GM23248 (cell line): ENCODE measurements around the gene MAML2. TPM values are rescaled to one million over a fixed set of nuclear protein-coding genes. Genes with fewer than 3 reads are reported as not detected.

Experiments used
- DNase-seq: peaks from one replicate; pipeline ENCODE4 v3.0.0-alpha.2; 2015
- H2AFZ ChIP-seq: fragments of 200-600 bp; sonication (generic); 2 replicates; pipeline ENCODE4 v1.6.1; 2016; ENCODE audit warnings: antibody characterized with exemption
- H3F3A ChIP-seq: fragments of 200-600 bp; sonication (generic); 2 replicates; pipeline ENCODE4 v1.6.1; 2016; ENCODE audit warnings: mild to moderate bottlenecking, antibody characterized with exemption, mixed run types; ENCODE audit not compliant: insufficient read depth
- H3K27ac ChIP-seq: fragments of 200-600 bp; sonication (generic); 2 replicates; pipeline ENCODE4 v1.5.1; 2016; ENCODE audit warnings: mild to moderate bottlenecking
- H3K27me3 ChIP-seq: fragments of 200-600 bp; sonication (generic); replicated peaks from 2 replicates; pipeline ENCODE4 v1.6.1; 2016; ENCODE audit warnings: mild to moderate bottlenecking; ENCODE audit not compliant: insufficient read depth
- H3K36me3 ChIP-seq: fragments of 200-600 bp; sonication (generic); 2 replicates; pipeline ENCODE4 v1.6.1; 2016; ENCODE audit warnings: low read depth, mild to moderate bottlenecking
- H3K4me1 ChIP-seq: fragments of 200-600 bp; sonication (generic); 2 replicates; pipeline ENCODE4 v1.6.1; 2016; ENCODE audit warnings: mild to moderate bottlenecking; ENCODE audit not compliant: insufficient read depth
- H3K4me2 ChIP-seq: fragments of 200-600 bp; sonication (generic); one replicate; pipeline ENCODE4 v1.6.1; 2016; ENCODE audit warnings: mild to moderate bottlenecking; ENCODE audit not compliant: unreplicated experiment
- H3K4me3 ChIP-seq: fragments of 200-600 bp; sonication (generic); 2 replicates; pipeline ENCODE4 v1.5.1; 2016; ENCODE audit warnings: mild to moderate bottlenecking
- H3K79me2 ChIP-seq: fragments of 200-600 bp; sonication (generic); 2 replicates; pipeline ENCODE4 v1.6.1; 2016; ENCODE audit warnings: mild to moderate bottlenecking; ENCODE audit not compliant: insufficient read depth
- H3K9ac ChIP-seq: fragments of 200-600 bp; sonication (generic); 2 replicates; pipeline ENCODE4 v1.6.1; 2016; ENCODE audit warnings: mild to moderate bottlenecking
- H3K9me2 ChIP-seq: fragments of 200-600 bp; sonication (generic); 2 replicates; pipeline ENCODE4 v1.6.1; 2016; ENCODE audit warnings: mixed run types, mild to moderate bottlenecking, moderate library complexity; ENCODE audit not compliant: insufficient read depth
- H3K9me3 ChIP-seq: fragments of 200-600 bp; sonication (generic); one replicate; pipeline ENCODE4 v1.6.1; 2017; ENCODE audit warnings: low read depth
- H4K20me1 ChIP-seq: fragments of 200-600 bp; sonication (generic); 2 replicates; pipeline ENCODE4 v1.6.0; 2016; ENCODE audit not compliant: insufficient read depth
- EZH2 ChIP-seq: fragments of 200-600 bp; sonication (generic); IDR thresholded peaks from 2 replicates; pipeline ENCODE4 v1.6.1; 2018; ENCODE audit warnings: antibody characterized with exemption, mild to moderate bottlenecking; ENCODE audit not compliant: insufficient read depth, poor library complexity, severe bottlenecking
- EZH2phosphoT487 ChIP-seq: fragments of 200-600 bp; sonication (generic); IDR thresholded peaks from 2 replicates; pipeline ENCODE4 v1.6.1; 2018; ENCODE audit warnings: antibody characterized with exemption, moderate library complexity, mild to moderate bottlenecking, low read depth; ENCODE audit not compliant: insufficient read depth
- WGBS, 2 experiments: methylation state at CpG; one replicate each; pipeline ENCODE4 v1.1.6; 2015 to 2017; ENCODE audit warnings: low lambda C conversion rate in 2 of 2, low coverage in 1 of 2; ENCODE audit errors: missing lambda C conversion rate in 2 of 2; 5-methylcytosine and 5-hydroxymethylcytosine counted together
- in situ Hi-C: fragments of 300-500 bp; cut with MboI; formaldehyde crosslinking; loops from 2 replicates; pipeline ENCODE4 v1.15.0; 2020
- polyA plus RNA-seq: library from polyadenylated mRNA; unstranded; fragments of >200 nt; fragmentation: Nextera tagmentation; extraction: Ambion mirVana; gene quantifications from 2 replicates; pipeline ENCODE4 v1.2.1, GENCODE V29; 2016
- total RNA-seq: library from RNA; depleted of rRNA; stranded (reverse); fragments of >200 nt; shearing (Covaris generic); gene quantifications from 2 replicates; pipeline ENCODE4 v1.2.3, GENCODE V29; 2014; rRNA removed

The MAML2 gene
- 22.1 and 23.7 TPM in 2 replicates for total RNA-seq
- polyA plus RNA-seq: 6.8 and 7.4 TPM in 2 replicates

DNA sequence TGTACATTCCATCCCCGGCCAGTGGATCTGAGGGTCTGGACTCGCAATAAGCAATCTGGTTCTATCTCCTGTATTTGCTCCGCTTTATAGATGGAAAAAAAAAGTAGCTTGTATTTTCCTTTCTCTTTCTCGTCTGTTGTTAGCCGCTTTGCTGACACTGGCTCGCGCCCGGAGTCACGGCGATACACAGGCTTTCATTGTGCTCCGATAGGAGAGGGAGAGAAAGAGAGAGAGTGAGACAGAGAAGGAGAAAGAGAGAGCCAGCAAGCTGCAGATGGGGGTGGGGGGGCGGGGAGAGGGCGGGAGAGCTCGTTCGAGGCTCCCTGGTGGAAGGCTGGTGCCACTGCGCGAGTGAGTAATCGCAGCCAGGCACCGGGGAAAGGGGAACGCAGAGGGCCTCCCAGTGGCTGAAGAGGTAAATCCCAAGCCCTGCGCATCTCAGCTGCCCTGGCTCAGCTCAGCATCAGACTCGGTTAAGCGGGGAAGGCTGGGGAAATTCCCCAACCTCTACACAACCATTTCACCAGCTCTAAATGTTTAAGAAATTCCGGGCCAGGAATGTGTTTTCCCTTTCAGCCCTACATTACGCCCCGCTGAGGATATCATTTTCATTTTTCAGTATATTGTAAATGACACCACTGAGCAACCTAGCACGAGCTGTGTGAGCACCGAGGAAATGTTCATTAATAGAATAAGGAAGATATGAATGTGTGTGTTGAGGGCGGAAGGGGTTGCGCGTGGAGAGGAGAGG is at the start of gene MAML2:
TSS of gene MAML2 (minus strand) at position 235 of the 751 bp plus-strand sequence. CDS start 1,300 bp downstream, outside the sequence.
- TF ChIP-seq EZH2phosphoT487 (no peak), EZH2 (no peak)
- Histone ChIP-seq H2AFZ (peak within 1 kb of the TSS; percentile 81), H4K20me1 (no peaks in the 10 kb centered on the region), H3K27ac (peak within 1 kb of the TSS; percentile 80), H3K9ac (peak within 1 kb of the TSS; percentile 95), H3K9me2 (no peaks in the 10 kb centered on the region), H3K4me2 (peak within 1 kb of the TSS; percentile 97), H3F3A (peaks cover 40% of the 10 kb centered on the region), H3K27me3 (no peaks in the 10 kb centered on the region), H3K36me3 (no peaks in the 10 kb centered on the region), H3K79me2 (peaks cover 49% of the 10 kb centered on the region), H3K4me3 (peak within 1 kb of the TSS; percentile 100), H3K4me1 (peaks cover 26% of the 10 kb centered on the region), H3K9me3 (no peaks in the 10 kb centered on the region)
- in situ Hi-C loops: loop anchor here (10.0 kb wide), 1 partner anchor 288 kb away; no protein-coding TSS in a partner anchor
- DNase-seq: peak; percentile 98
- 14 to 20% methylated on average over 22 to 31 of the region's 31 CpGs for WGBS, 2 experiments

DNA sequence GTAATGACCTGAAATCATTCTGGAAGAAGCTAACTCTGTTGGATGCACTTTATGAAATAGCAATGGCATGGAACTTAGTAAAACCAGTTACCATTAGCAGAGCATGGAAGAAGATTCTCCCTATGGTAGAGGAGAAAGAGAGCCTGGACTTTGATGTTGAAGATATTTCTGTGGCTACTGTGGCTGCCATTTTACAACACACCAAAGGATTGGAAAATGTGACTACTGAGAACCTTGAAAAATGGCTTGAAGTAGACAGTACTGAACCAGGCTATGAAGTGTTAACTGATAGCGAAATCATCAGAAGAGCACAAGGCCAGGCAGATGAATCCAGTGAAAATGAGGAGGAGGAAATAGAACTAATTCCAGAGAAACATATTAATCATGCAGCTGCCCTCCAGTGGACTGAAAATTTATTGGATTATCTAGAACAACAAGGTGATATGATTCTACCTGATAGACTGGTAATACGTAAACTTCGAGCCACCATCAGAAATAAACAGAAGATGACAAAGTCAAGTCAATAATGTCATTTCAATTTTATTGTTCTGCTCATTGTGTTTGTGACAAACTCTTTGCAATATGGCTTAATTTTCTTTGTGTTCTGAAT is 48.8 kb upstream of the MAML2 start:
- 99 to 100% methylated on average over 3 of the region's 3 CpGs for WGBS, 2 experiments
- Histone ChIP-seq H3K79me2 (peaks cover 81% of the 10 kb centered on the region), H2AFZ (no peak overlapping the region)

DNA sequence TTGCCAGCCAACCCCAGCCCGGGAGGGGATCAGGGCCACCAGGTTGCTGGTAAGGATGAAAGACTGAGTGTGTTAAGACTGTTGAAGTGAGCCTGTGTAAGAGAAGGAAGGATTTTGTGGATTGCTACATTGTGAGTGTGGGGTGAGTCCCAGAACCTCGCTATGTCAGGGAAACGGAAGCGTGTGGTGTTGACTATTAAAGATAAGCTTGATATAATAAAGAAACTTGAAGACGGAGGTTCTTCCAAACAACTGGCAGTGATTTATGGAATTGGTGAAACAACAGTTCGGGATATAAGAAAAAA is 47.4 kb upstream of the MAML2 start:
- in situ Hi-C loops: loop anchor here (25.0 kb wide), 1 partner anchor 1228 kb away; no protein-coding TSS in a partner anchor
- 21 to 23% methylated on average over 6 of the region's 6 CpGs for WGBS, 2 experiments

More for the DNA sequence above, 48.8 kb upstream of the MAML2 start:
- H3K9me2 ChIP-seq: no peaks in the 10 kb centered on the region
- peak; percentile 16 for DNase-seq
- no peaks in the 10 kb centered on the region for H3K36me3 ChIP-seq
- no peak overlapping the region for H3K27ac ChIP-seq
- no peaks in the 10 kb centered on the region for H3K9me3 ChIP-seq
- peaks cover 46% of the 10 kb centered on the region for H3K4me1 ChIP-seq
- no peaks in the 10 kb centered on the region for H3K27me3 ChIP-seq
- no peaks in the 10 kb centered on the region for H4K20me1 ChIP-seq
- H3K4me3 ChIP-seq: peak overlapping the region; percentile 30
- H3K9ac ChIP-seq: peak overlapping the region; percentile 47
- peak overlapping the region; percentile 64 for H3K4me2 ChIP-seq
- H3F3A ChIP-seq: peaks cover 21% of the 10 kb centered on the region; the same call in 1 of the 2 replicates
- in situ Hi-C loops: loop anchor here (25.0 kb wide), 1 partner anchor 1230 kb away; no protein-coding TSS in a partner anchor
- TF ChIP-seq EZH2phosphoT487: no peak

DNA sequence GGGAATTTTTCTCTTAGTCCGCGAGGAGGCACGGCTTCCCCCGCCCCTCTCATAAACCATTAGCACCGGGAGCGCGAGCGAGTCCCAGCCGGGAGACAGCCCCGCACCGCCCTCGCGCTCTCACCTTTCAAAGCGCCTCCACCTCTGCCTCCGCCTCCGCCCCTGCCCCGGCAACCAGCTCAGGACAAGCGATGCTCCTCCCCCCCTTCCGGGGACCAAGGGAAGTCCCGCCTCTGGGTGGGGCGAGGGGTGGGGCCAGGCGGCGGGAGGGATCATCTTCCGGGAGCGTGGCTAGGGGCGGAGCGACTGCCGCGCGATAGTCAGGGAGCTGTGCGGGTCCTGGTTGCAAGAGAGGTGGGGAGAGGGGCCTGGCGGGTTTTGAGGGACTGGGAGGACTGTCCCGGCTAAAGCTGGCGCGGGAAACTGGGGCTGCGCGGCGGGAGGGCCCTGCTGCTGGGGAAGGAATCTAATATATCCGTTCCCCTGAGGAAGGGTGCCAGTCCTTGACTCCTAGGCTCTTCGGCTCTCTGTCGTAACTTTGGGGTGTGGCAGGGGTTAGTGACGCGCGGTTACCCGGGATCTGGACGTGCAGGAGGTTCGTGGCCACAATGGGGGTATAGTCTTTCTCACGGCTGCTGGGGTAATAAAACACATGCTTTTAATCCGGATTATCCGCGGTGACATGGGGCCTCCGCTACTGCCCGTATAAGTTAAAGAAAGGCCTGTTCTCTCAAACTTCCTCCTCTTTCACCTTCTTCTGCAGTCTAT is 46.9 kb upstream of the MAML2 start, which contains the start of the genes CCDC82 and JRKL:
TSS of gene CCDC82 (minus strand) at position 193 of the 768 bp plus-strand sequence. CDS start 5,165 bp downstream, outside the sequence.
TSS of gene JRKL (plus strand) at position 294 of the 768 bp plus-strand sequence. CDS start 637 bp downstream, outside the sequence.
- Histone ChIP-seq H3K36me3 (no peaks in the 10 kb centered on the region), H3K4me1 (peaks cover 46% of the 10 kb centered on the region), H4K20me1 (no peaks in the 10 kb centered on the region), H3F3A (peaks cover 21% of the 10 kb centered on the region; the same call in 1 of the 2 replicates), H3K9ac (peak within 1 kb of the TSS; percentile 94), H3K9me3 (no peaks in the 10 kb centered on the region), H3K27me3 (no peaks in the 10 kb centered on the region), H3K79me2 (peaks cover 96% of the 10 kb centered on the region), H3K4me3 (peak within 1 kb of the TSS; percentile 95), H3K9me2 (no peaks in the 10 kb centered on the region), H3K4me2 (peak within 1 kb of the TSS; percentile 90), H3K27ac (peak within 1 kb of the TSS; percentile 89), H2AFZ (peak within 1 kb of the TSS; percentile 92)
- WGBS, 2 experiments: 1 to 2% methylated on average over 31 to 51 of the region's 53 CpGs
- peak; percentile 98 for DNase-seq
- TF ChIP-seq EZH2phosphoT487 (no peak), EZH2 (no peak)
- in situ Hi-C loops: loop anchor here (25.0 kb wide), 1 partner anchor 1228 kb away; no protein-coding TSS in a partner anchor

More for the DNA sequence above, 47.4 kb upstream of the MAML2 start:
- Histone ChIP-seq H3K79me2 (peaks cover 95% of the 10 kb centered on the region), H3K4me1 (peaks cover 46% of the 10 kb centered on the region), H3K4me2 (peak overlapping the region; percentile 72), H3K4me3 (peak overlapping the region; percentile 95), H2AFZ (peak overlapping the region; percentile 92), H3K27me3 (no peaks in the 10 kb centered on the region), H3K9me2 (no peaks in the 10 kb centered on the region), H3K27ac (peak overlapping the region; percentile 89), H3K9ac (peak overlapping the region; percentile 94), H3K9me3 (no peaks in the 10 kb centered on the region), H3K36me3 (no peaks in the 10 kb centered on the region), H3F3A (peaks cover 21% of the 10 kb centered on the region; the same call in 1 of the 2 replicates), H4K20me1 (no peaks in the 10 kb centered on the region)
- TF ChIP-seq EZH2phosphoT487 (no peak), EZH2 (no peak)
- peak; percentile 54 for DNase-seq
